Glomerular endothelial cell (primary cell): ENCODE data around the gene LIG3. TPM values are rescaled to one million over a fixed set of nuclear protein-coding genes. Genes with fewer than 3 reads are reported as not detected.
"Not testable (repeated sequence)": the region's sequence is repeated elsewhere in the genome, so short reads cannot be mapped to it uniquely, and the experiment has no call there.

ENCODE experiments used
- DNase-seq: peaks from one replicate; pipeline ENCODE4 v3.0.0-alpha.2; 2011; ENCODE audit warnings: low read depth, low spot score; ENCODE audit errors: extremely low read depth
- total RNA-seq: library from RNA; depleted of rRNA; stranded (reverse); fragments of >200 nt; gene quantifications from 2 replicates; pipeline ENCODE4 v1.2.3, GENCODE V29; 2015

Gene LIG3
- 17.0 and 24.6 TPM in 2 replicates for total RNA-seq

- DNase-seq = no peak
Observed at GRCh38 chr17:34980353-34980680, at the start of gene LIG3. Gene LIG3 (plus strand): TSS chr17:34980512. CDS start chr17:34983006, 2,494 bp downstream.

GRCh38 chr17:34950780-34951179 is 29.5 kb upstream of the LIG3 start:
- not testable (repeated sequence) for DNase-seq

GRCh38 chr17:34958438-34958837 is 21.9 kb upstream of the LIG3 start:
- no peak for DNase-seq

- DNase-seq = peak; percentile 81
Observed at GRCh38 chr17:34961093-34961911, 19.0 kb upstream of the LIG3 start, which contains the start of the genes CCT6B and ZNF830. Gene CCT6B (minus strand): TSS chr17:34961460. CDS start chr17:34961393, 67 bp downstream. Gene ZNF830 (plus strand): TSS chr17:34961540. CDS start chr17:34961567, 27 bp downstream.

- DNase-seq = no peak
Observed at GRCh38 chr17:34974179-34974578, 6.1 kb upstream of the LIG3 start.

GRCh38 chr17:34974794-34975785 is 5.2 kb upstream of the LIG3 start:
- no peak for DNase-seq

- no peak for DNase-seq
Observed at GRCh38 chr17:34979153-34979552, 1.2 kb upstream of the LIG3 start.

- DNase-seq = no peak
Observed at GRCh38 chr17:34979650-34980352, 511 bp upstream of the LIG3 start.

GRCh38 chr17:34980681-34981537 is 597 bp downstream of the LIG3 start:
- DNase-seq = no peak

- no peak for DNase-seq
Observed at GRCh38 chr17:34981538-34982241, 1.4 kb downstream of the LIG3 start.

- no peak for DNase-seq
Observed at GRCh38 chr17:34987232-34987631, 6.9 kb downstream of the LIG3 start.

- no peak for DNase-seq
Observed at GRCh38 chr17:34988644-34989043, 8.3 kb downstream of the LIG3 start.

GRCh38 chr17:34989473-34989872 is 9.2 kb downstream of the LIG3 start:
- DNase-seq = no peak

- no peak for DNase-seq
Observed at GRCh38 chr17:34990921-34991365, 10.6 kb downstream of the LIG3 start.

GRCh38 chr17:34991606-34992005 is 11.3 kb downstream of the LIG3 start:
- DNase-seq = no peak

- DNase-seq = no peak
Observed at GRCh38 chr17:34993031-34993430, 12.7 kb downstream of the LIG3 start.

- DNase-seq = no peak
Observed at GRCh38 chr17:34996422-34997285, 16.3 kb downstream of the LIG3 start.

GRCh38 chr17:34997355-34997862 is 17.1 kb downstream of the LIG3 start:
- no peak for DNase-seq
